ENCODE measurements around the gene MORF4L1.
A peak's percentile ranks its signal among the peaks of the same experiment; 100 is the strongest.
"Not testable (repeated sequence)": the region's sequence is repeated elsewhere in the genome, so short reads cannot be mapped to it uniquely, and the experiment has no call there.

The MORF4L1 gene, protein sequence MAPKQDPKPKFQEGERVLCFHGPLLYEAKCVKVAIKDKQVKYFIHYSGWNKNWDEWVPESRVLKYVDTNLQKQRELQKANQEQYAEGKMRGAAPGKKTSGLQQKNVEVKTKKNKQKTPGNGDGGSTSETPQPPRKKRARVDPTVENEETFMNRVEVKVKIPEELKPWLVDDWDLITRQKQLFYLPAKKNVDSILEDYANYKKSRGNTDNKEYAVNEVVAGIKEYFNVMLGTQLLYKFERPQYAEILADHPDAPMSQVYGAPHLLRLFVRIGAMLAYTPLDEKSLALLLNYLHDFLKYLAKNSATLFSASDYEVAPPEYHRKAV

DNA sequence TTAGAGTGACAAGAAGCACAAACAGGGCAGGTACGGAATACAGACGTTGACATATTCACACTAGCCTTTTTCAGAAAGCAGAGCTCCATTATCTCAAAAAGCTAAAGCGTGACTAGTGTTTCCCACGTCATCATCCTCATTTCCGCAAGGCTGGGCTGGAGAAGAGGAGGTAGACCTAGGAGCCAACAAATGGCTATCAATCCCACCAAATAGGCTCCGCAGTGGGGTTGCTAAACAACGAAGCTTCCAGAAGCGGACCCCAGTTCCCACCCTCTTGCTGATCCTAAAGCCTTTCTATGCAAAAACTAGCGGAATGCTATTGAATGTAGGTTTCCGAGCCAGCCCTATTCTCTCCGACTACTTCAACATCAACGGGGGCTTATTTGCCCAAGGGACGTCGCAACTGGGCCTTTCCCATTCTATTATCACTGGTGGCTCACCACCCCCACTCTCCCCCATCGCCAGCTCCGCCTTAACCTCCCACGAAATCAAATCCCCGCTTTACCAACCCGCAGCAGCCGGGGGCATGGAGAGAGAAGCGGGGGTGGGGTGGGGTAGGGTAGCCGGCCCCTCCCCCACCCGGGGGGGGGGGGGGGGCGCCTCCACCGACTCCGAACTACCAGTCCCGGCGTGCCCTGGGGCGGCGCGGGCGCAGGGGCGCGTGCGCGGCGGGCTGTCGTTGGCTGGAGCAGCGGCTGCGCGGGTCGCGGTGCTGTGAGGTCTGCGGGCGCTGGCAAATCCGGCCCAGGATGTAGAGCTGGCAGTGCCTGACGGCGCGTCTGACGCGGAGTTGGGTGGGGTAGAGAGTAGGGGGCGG lies at the start of gene MORF4L1:
Gene MORF4L1, plus strand, starts transcription at position 736 of the 817 bp plus-strand sequence. CDS start 128 bp downstream, outside the sequence.
- peak; percentile 100 for DNase-seq

DNA sequence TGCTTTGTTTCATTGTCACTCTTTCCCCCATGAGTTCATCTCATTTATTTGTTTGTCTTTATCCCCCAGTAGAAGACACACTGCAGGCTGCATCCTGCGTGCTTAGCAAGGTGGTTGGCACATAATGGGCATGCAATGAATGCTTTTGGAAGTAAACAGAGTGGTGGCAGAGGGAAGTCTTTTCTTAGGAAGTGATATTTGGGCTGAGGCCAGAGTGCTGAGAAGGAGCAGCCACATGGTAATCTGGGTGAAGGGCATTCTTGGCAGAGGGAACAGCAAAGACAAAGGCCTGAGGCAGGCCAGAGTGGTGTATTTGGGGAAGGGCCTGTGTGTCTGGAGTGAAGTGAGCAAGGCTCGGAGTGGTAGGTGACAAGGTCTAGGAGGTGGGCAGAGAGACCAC lies 43.8 kb upstream of the MORF4L1 start:
- no peak for DNase-seq

DNA sequence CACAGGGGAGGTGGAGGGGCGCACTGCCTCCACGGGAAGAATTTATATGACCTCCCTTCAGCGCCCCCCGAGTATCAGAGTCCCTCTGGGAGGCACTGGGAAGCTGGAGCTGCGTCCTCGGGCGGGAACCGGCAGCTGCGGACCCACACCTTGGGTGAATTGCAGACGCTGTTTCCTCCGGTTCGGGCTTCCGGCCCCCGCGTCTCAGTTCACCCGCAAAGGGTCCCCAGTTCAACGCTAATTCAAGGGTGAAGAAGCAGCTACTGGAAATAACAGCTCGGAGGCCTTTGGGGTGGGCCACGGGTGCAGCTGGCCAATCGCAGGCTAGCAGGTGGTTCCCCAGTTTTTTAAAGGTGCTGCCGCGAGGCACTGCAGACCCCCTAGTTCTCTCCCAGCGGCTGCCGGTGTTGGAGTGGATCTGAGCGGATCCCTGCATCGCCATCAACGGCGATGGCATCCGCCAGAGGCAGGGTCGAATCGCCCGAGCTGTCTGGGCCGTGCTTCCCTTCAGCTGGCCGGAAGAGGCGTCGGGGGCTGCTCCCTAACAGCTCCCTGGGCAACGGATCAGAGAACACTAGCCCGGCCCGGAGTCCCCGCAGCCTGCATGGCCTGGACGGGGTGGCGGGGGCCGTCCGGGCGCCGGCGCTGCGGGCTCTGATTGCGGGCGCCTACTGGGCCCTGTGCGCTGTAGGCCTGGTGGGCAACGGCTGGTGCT lies 42.0 kb upstream of the MORF4L1 start:
- DNase-seq = no peak

DNA sequence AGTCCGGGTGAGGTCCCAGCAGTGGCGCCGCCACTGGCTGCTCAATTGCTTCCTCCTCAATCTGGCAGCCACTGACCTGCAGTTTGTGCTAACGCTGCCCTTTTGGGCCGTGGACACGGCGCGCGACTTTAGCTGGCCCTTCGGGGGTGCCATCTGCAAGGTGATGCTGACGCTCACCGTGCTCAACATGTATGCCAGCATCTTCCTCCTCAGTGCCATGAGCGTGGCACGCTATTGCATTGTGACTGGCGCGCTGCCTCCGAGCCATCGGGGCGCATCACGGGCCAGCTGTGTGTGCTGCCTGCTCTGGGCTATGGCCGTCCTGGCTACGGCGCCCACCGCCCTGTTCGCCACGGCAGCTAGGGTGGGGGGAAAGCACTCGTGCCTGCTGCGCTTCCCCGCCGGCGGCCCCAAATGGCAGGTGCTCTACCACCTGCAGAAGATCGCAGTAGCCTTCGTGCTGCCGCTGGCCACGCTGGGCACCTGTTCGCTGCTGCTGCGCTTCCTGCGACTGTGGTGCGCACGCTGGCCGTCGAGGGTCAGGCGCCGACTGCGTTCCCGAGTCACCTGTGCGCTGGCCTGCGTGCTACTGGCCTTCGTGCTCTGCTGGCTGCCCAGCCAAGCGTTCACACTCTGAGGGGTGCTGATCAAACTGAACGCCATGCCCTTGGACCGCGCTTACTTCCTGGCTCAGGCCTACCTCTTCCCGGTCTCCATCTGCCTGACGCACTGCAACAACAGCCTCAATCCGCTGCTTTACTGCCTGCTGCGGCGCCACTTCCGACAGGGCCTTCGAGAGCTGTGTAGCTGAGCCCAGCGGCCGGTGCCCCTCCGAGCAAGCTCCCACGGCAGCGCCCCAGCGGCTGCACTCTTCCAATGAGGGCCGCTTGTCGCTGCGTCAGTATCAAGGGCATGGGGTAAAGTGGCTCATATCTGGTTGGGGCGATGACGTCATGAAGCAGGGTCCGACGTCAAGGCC lies 41.2 kb upstream of the MORF4L1 start:
- DNase-seq = no peak

DNA sequence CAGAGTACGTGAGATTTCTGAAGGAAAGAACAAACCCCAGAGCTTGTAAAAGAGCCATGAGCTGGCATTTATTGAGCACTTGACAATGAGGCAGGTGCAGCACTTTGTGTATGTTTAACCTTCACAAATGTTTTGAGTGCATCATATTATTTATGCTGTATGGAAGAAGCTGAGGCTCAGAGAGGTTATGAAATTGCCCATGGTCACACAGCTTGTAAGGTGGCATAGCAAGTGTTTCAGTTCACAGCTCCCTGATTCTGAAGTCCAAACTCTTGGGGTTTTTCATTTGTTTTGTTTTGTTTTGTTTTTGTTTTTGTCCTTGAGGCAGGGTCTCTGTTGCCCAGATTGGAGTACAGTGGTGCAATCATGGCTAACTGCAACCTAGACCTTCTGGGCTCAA lies 36.4 kb upstream of the MORF4L1 start:
- no peak for DNase-seq

DNA sequence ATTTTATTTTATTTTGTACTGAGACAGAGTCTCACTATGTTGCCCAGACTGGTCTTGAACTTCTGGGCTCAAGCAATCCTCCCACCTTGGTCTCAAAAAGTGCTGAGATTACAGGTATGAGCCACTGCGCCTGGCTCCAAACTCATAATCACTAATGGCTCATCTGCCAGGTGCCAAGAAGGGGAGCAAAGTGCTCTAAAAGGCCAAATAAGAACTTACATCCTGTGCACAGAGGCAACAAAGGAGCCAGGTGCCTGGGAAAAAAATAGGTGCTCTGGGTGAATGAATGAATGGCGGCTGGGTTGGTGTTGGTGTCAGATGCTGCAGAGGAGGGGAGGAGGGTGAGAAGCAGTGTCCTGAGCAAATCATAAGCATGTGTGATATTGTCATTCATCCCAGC lies 35.6 kb upstream of the MORF4L1 start:
- no peak for DNase-seq

DNA sequence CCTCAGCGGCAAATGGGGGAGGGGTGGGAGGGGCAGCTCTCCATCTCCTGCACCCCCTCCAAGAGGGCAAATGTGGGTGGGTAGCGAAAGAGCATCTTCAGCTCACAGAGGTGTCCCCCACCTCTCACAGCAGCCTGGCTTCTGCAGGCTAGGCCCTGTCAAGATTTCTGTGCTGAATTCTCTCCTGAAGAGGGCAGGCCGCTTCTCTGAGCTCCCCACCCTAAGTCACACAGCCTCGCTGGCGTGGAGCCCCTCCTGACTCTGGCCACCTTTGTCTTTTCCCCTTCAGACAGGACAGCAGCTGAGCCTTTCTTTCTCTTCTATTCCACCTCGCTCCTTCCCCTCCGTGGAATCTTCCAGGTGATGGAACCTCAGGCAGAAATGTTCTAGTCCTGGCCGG lies 35.1 kb upstream of the MORF4L1 start:
- DNase-seq = no peak

DNA sequence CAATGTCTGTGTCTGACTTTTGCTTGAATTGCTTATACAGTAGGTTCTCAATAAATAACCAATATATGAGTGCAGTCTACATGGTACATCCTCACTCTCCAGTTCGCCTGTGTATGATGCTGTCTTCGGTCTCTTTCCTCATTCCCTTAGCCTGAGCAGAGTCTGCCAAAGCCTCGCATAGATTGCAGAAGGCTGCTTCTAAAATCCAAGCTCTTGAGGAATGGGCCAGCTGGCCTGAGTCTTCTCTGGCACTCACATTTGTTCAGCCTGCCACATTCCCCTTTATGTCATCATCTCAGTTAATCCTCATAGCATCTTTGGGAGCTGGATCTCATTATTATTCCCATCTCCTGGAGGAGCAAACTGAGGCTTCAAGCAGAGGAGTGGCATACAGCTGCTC lies 34.2 kb upstream of the MORF4L1 start:
- DNase-seq = peak; percentile 69

DNA sequence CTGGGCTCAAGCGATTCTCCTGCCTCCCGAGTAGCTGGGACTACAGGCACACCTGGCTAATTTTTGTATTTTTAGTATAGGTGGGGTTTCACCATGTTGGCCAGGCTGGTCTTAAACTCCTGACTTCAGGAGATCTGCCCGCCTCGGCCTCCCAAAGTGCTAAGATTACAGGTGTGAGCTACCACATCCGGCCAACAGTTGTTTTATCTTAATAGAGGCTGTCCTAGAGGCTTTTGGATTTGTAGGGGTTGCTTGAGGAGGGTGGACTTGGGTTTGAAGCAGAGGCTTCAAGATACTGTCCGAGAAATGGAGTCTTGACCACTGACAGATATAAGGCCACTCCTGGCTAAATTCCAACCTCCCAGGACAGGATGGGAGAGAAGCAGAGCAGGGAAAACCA lies 33.5 kb upstream of the MORF4L1 start:
- DNase-seq = not testable (repeated sequence)

DNA sequence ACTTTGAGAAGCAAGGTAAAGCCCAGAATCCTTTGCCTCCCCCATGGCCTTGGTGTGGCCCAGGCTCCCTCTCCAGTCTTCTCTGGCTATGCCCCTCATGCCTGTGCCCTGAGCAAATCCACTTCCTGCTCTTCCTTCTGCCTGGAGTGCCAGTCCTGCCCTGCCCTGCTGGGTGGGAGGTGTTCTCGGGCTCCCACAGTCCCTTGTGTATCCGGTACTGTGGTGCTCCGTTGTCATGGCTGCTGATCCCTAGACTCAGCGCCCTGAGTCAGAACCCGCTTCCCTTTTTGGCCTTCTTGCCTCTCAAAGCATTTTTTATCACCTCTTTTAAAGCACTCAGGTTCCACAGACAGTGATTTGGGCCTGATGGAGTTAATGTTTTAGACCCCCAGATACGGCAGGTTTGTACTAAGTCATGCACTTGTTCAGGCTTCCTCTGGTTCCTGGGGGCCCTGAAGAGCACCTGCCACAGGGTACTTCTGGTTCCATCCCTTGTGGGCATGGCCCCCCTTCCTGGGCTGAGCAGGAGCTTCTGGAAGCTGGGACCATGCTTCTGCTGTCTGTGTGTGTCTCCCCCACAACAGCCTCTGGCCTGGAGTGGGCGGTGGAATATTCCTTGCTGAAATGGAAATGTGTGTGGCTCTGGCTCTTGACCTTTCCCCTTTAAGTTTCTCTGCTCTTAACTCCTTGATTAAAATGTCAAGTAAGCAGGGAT lies 31.9 kb upstream of the MORF4L1 start:
- peak; percentile 46 for DNase-seq

DNA sequence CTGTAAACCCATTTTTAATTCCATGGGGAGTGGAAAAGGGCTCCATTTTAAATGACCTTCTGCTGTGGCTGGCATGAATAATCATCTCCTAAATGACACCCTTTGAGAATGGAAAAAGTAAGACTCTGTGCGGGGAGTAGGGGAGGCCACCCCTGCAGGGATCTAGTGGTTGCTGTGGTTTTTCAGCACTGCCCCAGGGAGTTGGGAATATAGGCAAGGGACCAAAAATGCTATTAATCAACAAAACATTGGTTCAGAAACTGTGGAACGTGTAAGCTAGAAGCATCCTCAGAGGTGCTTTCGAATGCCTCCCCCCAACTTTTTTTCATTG lies 31.3 kb upstream of the MORF4L1 start:
- no peak for DNase-seq

DNA sequence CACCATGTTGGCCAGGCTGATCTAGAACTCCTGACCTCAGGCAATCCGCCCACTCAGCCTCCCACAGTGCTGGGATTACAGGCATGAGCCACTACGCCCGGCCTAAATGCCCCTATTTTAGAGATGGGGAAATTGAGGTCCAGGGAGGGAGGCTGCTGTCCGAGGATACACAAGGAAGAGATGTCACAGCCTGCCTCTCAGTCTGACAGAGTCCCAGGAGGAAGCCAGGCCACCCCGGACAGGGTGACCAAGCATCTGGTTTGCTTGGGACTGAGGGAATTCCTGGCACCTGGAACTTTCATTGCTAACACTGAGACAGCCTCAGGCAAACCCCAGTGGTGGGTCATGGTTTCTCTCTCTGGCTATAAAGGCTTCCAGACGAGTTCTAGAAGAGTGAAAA lies 30.8 kb upstream of the MORF4L1 start:
- DNase-seq = no peak

DNA sequence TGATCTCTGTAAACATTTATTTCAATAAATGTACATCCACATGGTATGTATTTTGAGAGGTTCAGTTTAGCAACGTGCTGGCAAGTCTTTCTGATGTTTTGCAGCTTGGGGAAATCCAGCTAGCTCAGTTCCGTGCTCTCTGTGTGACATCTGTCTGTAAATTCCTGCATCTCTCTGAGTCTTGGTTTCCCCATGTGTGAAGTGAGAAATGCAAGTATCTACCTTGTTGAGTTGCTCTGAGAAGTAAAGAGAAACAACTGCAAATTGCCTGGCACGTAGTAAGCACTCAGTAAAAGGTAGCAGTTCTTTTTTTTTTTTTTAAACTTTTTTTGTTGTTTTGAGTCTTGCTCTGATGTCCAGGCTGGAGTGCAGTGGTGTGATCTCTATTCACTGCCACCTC lies 30.2 kb upstream of the MORF4L1 start:
- no peak for DNase-seq

DNA sequence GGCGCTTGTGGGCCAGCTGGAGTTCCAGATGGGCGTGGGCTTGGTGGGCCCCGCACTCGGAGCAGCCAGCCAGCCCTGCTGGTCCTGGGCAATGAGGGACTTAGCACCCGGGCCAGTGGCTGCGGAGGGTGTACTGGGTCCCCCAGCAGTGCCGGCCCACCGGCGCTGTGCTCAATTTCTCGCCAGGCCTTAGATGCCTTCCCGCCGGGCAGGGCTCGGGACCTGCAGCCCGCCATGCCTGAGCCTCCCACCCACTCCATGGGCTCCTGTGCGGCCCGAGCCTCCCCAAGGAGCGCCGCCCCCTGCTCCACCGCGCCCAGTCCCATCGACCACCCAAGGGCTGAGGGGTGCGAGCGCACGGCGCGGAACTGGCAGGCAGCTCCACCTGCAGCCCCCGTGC lies 25.8 kb upstream of the MORF4L1 start:
- not testable (repeated sequence) for DNase-seq

DNA sequence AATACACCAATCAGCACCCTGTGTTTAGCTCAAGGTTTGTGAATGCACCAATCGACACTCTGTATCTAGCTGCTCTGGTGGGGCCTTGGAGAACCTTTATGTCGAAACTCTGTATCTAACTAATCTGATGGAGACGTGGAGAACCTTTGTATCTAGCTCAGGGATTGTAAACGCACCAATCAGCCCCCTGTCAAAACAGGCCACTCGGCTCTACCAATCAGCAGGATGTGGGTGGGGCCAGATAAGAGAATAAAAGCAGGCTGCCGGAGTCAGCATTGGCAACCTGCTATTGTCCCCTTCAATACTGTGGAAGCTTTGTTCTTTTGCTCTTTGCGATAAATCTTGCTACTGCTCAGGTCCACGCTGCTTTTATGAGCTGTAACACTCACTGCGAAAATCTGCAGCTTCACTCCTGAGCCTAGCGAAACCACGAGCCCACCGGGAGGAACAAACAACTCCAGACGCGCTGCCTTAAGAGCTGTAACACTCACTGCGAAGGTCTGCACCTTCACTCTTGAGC lies 25.2 kb upstream of the MORF4L1 start:
- not testable (repeated sequence) for DNase-seq

DNA sequence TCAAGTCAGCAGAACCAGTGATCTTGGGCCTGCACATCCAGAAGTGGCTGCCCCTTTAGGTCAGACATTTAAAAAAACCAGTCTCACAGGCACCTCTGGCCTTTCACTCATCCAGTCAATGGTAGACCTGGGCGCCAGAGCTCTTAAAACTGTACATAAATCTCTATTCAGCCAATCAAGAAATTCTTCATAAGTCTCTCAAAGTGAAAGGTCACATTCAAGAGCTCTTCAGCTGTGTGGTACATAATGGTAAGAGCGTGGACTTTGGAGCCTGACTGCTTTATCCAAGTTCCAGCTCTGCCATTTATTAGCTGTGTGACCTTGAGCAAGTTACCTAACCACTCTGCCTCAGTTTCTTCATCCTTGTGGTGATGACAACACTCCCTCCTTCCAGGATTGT lies 22.3 kb upstream of the MORF4L1 start:
- DNase-seq = no peak

DNA sequence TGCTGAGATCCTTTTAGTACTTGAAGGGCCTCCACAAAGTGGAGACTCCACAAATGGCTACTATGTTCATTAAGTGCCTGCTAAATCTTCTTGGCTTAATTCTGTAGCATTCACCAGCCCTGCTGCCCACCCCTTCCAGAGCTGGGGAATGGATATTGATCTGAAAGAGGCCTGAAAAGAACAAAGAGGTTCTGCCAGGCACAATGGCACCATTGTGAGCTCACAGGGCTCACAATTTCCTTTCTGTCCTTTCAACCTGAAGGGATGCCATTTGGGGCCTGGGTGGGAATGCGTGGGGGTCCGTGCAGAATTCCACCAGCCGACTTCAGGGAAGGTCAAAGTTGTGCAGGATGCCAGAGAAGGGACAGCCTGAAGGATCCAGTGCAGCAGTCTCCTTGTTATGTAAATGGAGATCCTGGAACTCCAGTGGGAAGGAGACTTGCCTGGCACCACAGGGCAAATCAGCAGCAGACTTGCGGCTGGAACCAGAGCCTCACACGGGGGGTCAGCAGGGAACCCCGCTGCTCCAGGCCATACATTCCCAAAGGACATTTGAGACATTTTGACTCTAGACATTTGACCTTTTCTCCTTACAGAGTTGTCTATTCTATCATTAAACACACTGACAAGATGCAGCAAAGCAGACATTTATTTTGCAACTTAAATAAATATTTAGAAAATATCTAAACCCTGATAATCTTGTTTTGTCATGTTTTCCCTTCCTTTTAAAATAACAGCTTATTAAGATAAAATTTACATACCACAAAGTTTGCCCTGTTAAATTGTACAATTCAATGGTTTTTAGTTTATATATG lies 21.5 kb upstream of the MORF4L1 start:
- no peak for DNase-seq

DNA sequence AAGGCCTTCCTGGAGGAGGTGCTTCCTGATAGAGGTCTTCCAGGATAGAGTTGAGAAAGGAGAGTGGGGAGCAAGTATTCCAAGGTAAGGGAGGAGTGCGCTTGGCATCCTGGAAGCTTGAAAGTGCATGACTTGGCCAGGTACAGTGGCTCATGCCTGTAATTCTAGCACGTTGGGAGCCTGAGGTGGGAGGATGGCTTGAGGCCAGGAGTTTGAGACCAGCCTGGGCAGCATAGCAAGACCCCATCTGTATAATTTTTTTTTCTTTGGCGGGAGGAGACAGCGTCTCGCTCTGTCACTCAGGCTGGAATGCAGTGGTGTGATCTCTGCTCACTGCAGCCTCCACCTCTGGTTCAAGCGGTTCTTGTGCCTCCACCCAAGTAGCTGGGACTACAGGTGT lies 19.2 kb upstream of the MORF4L1 start:
- DNase-seq = no peak

DNA sequence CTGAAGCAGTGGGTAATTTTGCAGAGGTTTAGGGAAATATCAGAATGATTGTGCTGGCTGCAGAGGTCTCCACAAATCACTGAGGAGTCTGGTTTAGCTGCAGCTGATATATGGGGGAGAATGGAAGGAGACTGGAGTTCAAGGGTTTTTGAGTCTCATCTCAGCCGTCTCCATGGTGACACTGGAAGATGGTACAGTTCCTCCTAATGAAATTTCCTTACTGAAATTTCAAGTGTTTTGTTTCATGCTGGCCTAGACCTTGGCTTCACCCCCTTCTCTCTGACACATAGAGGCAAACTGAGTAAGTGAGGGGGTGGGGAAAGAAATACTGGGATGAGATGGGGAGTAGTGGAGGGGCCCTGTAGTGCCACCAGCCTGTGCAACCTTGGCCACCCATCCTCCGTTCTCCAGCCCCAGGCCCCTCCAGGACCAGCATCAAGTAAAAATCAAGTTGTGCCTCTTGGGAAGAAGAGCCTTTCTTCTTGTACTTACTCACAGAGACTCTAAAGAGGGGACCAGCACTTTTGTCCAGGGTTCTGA lies 17.8 kb upstream of the MORF4L1 start:
- no peak for DNase-seq

DNA sequence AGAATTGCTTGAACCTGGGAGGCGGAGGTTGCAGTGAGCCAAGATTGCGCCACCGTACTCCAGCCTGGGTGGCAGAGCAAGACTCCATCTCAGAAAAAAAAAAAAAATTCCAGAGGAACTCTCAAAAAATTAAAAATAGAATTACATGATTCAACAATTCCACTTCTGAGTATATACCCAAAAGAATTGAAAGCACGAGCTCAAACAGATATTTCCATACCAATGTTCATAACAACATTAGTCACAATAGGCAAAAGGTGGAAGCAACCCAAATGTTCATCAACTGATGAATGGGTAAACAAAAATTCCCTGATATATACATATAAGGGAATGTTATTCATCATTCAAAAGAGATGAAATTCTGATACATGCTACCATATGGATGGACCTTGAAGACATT lies 16.9 kb upstream of the MORF4L1 start:
- DNase-seq = no peak
